Left lung (tissue), 10 donors: ENCODE data around the gene TARS1. TPM values are rescaled to one million over a fixed set of nuclear protein-coding genes. Genes with fewer than 3 reads are reported as not detected.

Experiments
- ATAC-seq: fragments of 200-7000 bp; cut with Tn5 transposase; one replicate; pipeline ENCODE4 v1.9.1; 2020; ENCODE audit warnings: moderate library complexity
- DNase-seq, 4 donors: peaks; one replicate each; pipeline ENCODE4 v3.0.0-alpha.2; 2013 to 2020
- H3K27ac ChIP-seq, 2 donors: fragments of 200-600 bp; sonication (generic) in 1 of 2; one replicate each; pipeline versions ENCODE4 v1.5.0 to v1.8.0; 2020 to 2021
- H3K27me3 ChIP-seq, 2 donors: fragments of 200-600 bp; sonication (generic) in 1 of 2; one replicate each; pipeline versions ENCODE4 v1.5.0 to v1.8.0; 2020 to 2021
- H3K36me3 ChIP-seq, 2 donors: fragments of 200-600 bp; sonication (generic) in 1 of 2; one replicate each; pipeline versions ENCODE4 v1.5.0 to v1.8.0; 2020 to 2021
- H3K4me1 ChIP-seq, 2 donors: fragments of 200-600 bp; one replicate each; pipeline ENCODE4 v1.8.0; 2021
- H3K4me3 ChIP-seq, 2 donors: fragments of 200-600 bp; sonication (generic) in 1 of 2; one replicate each; pipeline versions ENCODE4 v1.5.0 to v1.8.0; 2020 to 2021; ENCODE audit warnings: mild to moderate bottlenecking in 1 of 2
- H3K9me3 ChIP-seq, 2 donors: fragments of 200-600 bp; sonication (generic) in 1 of 2; one replicate each; pipeline versions ENCODE4 v1.5.0 to v1.8.0; 2020 to 2021
- intact Hi-C, 2 donors: fragments of 100-400 bp; cut with DNase I; formaldehyde crosslinking; loops; one replicate each; pipeline versions ENCODE4 v1.11.2 to v1.14.2; 2022
- polyA plus RNA-seq, 6 donors: library from polyadenylated mRNA; unstranded; fragments of 120-200 nt; gene quantifications; one replicate each; pipeline ENCODE4 v1.2.1, GENCODE V29; 2013; ENCODE audit not compliant: insufficient read length in 6 of 6
- total RNA-seq, 2 donors: library from RNA; stranded (reverse); fragmentation: NEBNext Ultra II Directional; extraction: Animal tissue kit (Norgen Biotek cat#: 25700); gene quantifications; one replicate each; pipeline ENCODE4 v1.2.1, GENCODE V29; 2021
- TF ChIP-seq, protein P1 (sequence below), 2 donors: fragments of 200-600 bp; sonication (generic) in 1 of 2; IDR thresholded peaks; one replicate each; pipeline versions ENCODE4 v1.5.0 to v1.8.0; 2021; ENCODE audit warnings: antibody characterized with exemption in 2 of 2
- donor health status: DM: no; HTN: yes; CAD: no.
- donor health status: DM: no; HTN: no; CAD: no.

Gene TARS1
- total and polyA plus RNA-seq, 8 donors: 94.6 to 121 (median 105) TPM

DNA sequence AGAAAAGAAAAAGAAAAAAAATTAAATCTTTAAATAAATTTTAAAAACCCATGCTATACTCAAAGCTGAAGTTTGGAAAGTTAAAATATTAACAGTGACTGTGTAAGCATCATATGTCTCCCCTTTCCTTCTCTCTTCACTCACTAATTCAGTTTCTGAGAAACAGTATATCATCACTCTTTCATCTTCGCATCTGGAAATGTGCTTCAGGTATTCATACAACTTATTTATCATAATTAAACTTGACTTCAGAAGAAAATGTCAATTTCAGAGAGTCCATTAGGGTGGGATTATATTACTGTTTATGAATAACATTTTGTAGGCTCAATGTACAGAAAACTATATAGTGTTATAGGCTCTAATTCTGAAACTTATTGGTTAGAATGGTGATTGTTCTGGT lies 29.3 kb upstream of the TARS1 start:
- Histone ChIP-seq H3K27me3 (no peaks in the 10 kb centered on the region), H3K9me3 (no peaks in the 10 kb centered on the region), H3K4me1 (no peaks in the 10 kb centered on the region), H3K27ac (no peak overlapping the region), H3K4me3 (no peak overlapping the region), H3K36me3 (no peaks in the 10 kb centered on the region)
- ATAC-seq (no peak), DNase-seq (no peak)
- intact Hi-C loops: no loop called here
- TF ChIP-seq, protein P1, sequence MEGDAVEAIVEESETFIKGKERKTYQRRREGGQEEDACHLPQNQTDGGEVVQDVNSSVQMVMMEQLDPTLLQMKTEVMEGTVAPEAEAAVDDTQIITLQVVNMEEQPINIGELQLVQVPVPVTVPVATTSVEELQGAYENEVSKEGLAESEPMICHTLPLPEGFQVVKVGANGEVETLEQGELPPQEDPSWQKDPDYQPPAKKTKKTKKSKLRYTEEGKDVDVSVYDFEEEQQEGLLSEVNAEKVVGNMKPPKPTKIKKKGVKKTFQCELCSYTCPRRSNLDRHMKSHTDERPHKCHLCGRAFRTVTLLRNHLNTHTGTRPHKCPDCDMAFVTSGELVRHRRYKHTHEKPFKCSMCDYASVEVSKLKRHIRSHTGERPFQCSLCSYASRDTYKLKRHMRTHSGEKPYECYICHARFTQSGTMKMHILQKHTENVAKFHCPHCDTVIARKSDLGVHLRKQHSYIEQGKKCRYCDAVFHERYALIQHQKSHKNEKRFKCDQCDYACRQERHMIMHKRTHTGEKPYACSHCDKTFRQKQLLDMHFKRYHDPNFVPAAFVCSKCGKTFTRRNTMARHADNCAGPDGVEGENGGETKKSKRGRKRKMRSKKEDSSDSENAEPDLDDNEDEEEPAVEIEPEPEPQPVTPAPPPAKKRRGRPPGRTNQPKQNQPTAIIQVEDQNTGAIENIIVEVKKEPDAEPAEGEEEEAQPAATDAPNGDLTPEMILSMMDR (IDR thresholded peaks at IDR 0.05): no peak

DNA sequence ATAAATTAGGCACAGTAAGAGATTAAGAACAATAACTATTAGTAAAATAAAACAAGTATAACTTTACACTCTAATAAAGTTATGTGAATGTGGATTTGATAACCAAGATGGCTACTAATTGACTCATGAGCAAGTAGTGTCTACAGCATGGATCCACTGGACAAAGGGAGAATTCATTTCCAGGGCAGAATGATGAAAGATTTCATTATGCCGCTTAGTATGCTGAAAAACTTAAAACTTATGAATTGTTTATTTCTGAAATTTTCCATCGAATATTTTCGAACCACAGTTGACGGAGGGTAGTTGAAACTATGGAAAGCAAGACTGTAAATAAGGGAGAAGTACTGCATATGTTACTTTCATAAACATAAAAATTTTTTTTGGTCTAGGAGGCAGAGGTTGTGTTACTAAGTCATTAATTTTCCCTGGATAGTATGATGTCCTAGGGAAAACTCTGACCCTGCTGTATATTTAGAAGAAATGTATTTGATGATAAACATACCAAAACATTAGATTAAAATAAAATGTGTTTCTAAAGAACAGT lies 24.9 kb upstream of the TARS1 start:
- DNase-seq: no peak
- Histone ChIP-seq H3K4me1 (no peaks in the 10 kb centered on the region), H3K27me3 (no peaks in the 10 kb centered on the region), H3K4me3 (no peak overlapping the region), H3K9me3 (no peaks in the 10 kb centered on the region), H3K36me3 (no peaks in the 10 kb centered on the region), H3K27ac (no peak overlapping the region)
- no peak for ATAC-seq
- TF ChIP-seq, protein P1 (IDR thresholded peaks at IDR 0.05): no peak
- intact Hi-C loops: no loop called here

- Histone ChIP-seq H3K27me3 (no peaks in the 10 kb centered on the region), H3K27ac (no peak overlapping the region), H3K4me3 (no peak overlapping the region), H3K36me3 (no peaks in the 10 kb centered on the region), H3K4me1 (no peaks in the 10 kb centered on the region), H3K9me3 (no peaks in the 10 kb centered on the region)
- intact Hi-C loops: no loop called here
- no peak for ATAC-seq
- no peak for DNase-seq
- TF ChIP-seq, protein P1 (IDR thresholded peaks at IDR 0.05): no peak
Measured at GRCh38 chr5:33417632-33418031, 23.1 kb upstream of the TARS1 start.

GRCh38 chr5:33420946-33421345 lies 19.8 kb upstream of the TARS1 start:
- Histone ChIP-seq H3K4me1 (no peaks in the 10 kb centered on the region), H3K27ac (no peak overlapping the region), H3K27me3 (no peaks in the 10 kb centered on the region), H3K4me3 (no peak overlapping the region), H3K36me3 (no peaks in the 10 kb centered on the region), H3K9me3 (no peaks in the 10 kb centered on the region)
- TF ChIP-seq, protein P1 (IDR thresholded peaks at IDR 0.05): no peak
- DNase-seq (no peak), ATAC-seq (no peak)
- intact Hi-C loops: loop anchor here in 1 of 2 donors (10.0 kb wide), 1 partner anchor 716 kb away; no protein-coding TSS in a partner anchor

- TF ChIP-seq, protein P1 (IDR thresholded peaks at IDR 0.05): no peak
- DNase-seq: no peak
- H3K9me3 ChIP-seq: no peaks in the 10 kb centered on the region
- no peak for ATAC-seq
- no peak overlapping the region for H3K27ac ChIP-seq
- intact Hi-C loops: loop anchor here in 1 of 2 donors (10.0 kb wide), 1 partner anchor 717 kb away; no protein-coding TSS in a partner anchor
- H3K4me3 ChIP-seq: no peak overlapping the region
- H3K27me3 ChIP-seq: no peaks in the 10 kb centered on the region
- no peaks in the 10 kb centered on the region for H3K36me3 ChIP-seq
- no peaks in the 10 kb centered on the region for H3K4me1 ChIP-seq
Measured at GRCh38 chr5:33422191-33422590, 18.6 kb upstream of the TARS1 start.
